ENCODE results near the gene MSRB1. TPM values are rescaled to one million over a fixed set of nuclear protein-coding genes. Genes with fewer than 3 reads are reported as not detected.
A peak's percentile ranks its signal among the peaks of the same experiment; 100 is the strongest.

Gene MSRB1
- total RNA-seq, 1 donor from 2014 or later = 23.7 TPM

GRCh38 chr16:1945559-1946391 lies 2.8 kb upstream of the MSRB1 start:
- no peak for DNase-seq (ENCODE audit: low read depth)
- H3K27me3 ChIP-seq (ENCODE audit: insufficient read depth, low read length) = no peaks in the 10 kb centered on the region
- H4K20me1 ChIP-seq (ENCODE audit: insufficient read depth, low read length) = peaks cover 5% of the 10 kb centered on the region
- no peak for FAIRE-seq
- Mint-ChIP-seq H3K27me3 (ENCODE audit: low read depth, unreplicated experiment) (peaks cover 4% of the 10 kb centered on the region), H3K9me3 (ENCODE audit: unreplicated experiment) (no peaks in the 10 kb centered on the region), H3K4me1 (ENCODE audit: low read depth, unreplicated experiment) (peaks cover 10% of the 10 kb centered on the region), H3K36me3 (ENCODE audit: low read depth, unreplicated experiment) (no peaks in the 10 kb centered on the region), H3K4me3 (ENCODE audit: unreplicated experiment) (no peak overlapping the region), H3K27ac (ENCODE audit: unreplicated experiment) (peak overlapping the region; percentile 51)
- H3K27ac ChIP-seq (ENCODE audit: low read depth, low read length) = no peak overlapping the region
- H2AFZ ChIP-seq (ENCODE audit: low read depth, low read length) = no peak overlapping the region
- no peaks in the 10 kb centered on the region for H3K36me3 ChIP-seq (ENCODE audit: insufficient read depth, low read length)
- H3K4me2 ChIP-seq (ENCODE audit: low read length) = no peak overlapping the region
- no peak overlapping the region for H3K4me3 ChIP-seq (ENCODE audit: insufficient read depth, low read depth, low read length)
- peaks cover 9% of the 10 kb centered on the region for H3K79me2 ChIP-seq (ENCODE audit: insufficient read depth, low read length)
- H3K9ac ChIP-seq (ENCODE audit: low read length) = no peak overlapping the region
- peaks cover 17% of the 10 kb centered on the region for H3K4me1 ChIP-seq (ENCODE audit: insufficient read depth, low read length)
- no peaks in the 10 kb centered on the region for H3K9me3 ChIP-seq (ENCODE audit: insufficient read depth, low read depth, low read length)
- TF ChIP-seq CTCF (IDR thresholded peaks at IDR 0.05; ENCODE audit: insufficient read depth, low read depth, low read length) (no peak), EZH2 (IDR thresholded peaks at IDR 0.05; ENCODE audit: insufficient read depth, low read length) (no peak)

- Histone ChIP-seq H4K20me1 (ENCODE audit: insufficient read depth, low read length) (peaks cover 10% of the 10 kb centered on the region), H3K9ac (ENCODE audit: low read length) (no peak overlapping the region), H3K4me2 (ENCODE audit: low read length) (no peak overlapping the region), H3K36me3 (ENCODE audit: insufficient read depth, low read length) (no peaks in the 10 kb centered on the region), H3K27me3 (ENCODE audit: insufficient read depth, low read length) (no peaks in the 10 kb centered on the region), H3K79me2 (ENCODE audit: insufficient read depth, low read length) (peaks cover 16% of the 10 kb centered on the region), H3K9me3 (ENCODE audit: insufficient read depth, low read depth, low read length) (no peaks in the 10 kb centered on the region), H2AFZ (ENCODE audit: low read depth, low read length) (no peak overlapping the region), H3K4me1 (ENCODE audit: insufficient read depth, low read length) (peaks cover 21% of the 10 kb centered on the region), H3K4me3 (ENCODE audit: insufficient read depth, low read depth, low read length) (no peak overlapping the region), H3K27ac (ENCODE audit: low read depth, low read length) (no peak overlapping the region)
- Mint-ChIP-seq H3K36me3 (ENCODE audit: low read depth, unreplicated experiment) (no peaks in the 10 kb centered on the region), H3K4me1 (ENCODE audit: low read depth, unreplicated experiment) (peaks cover 10% of the 10 kb centered on the region), H3K27me3 (ENCODE audit: low read depth, unreplicated experiment) (peaks cover 4% of the 10 kb centered on the region), H3K9me3 (ENCODE audit: unreplicated experiment) (no peaks in the 10 kb centered on the region), H3K27ac (ENCODE audit: unreplicated experiment) (no peak overlapping the region), H3K4me3 (ENCODE audit: unreplicated experiment) (no peak overlapping the region)
- FAIRE-seq (no peak), DNase-seq (ENCODE audit: low read depth) (no peak)
- TF ChIP-seq EZH2 (IDR thresholded peaks at IDR 0.05; ENCODE audit: insufficient read depth, low read length) (no peak), CTCF (IDR thresholded peaks at IDR 0.05; ENCODE audit: insufficient read depth, low read depth, low read length) (no peak)
These were observed 1.7 kb upstream of the MSRB1 start for GRCh38 chr16:1944612-1945199.

Measured in astrocyte (in vitro differentiated cells and primary cell).